Measurements from ENCODE around the gene ZNF646. TPM values are rescaled to one million over a fixed set of nuclear protein-coding genes. Genes with fewer than 3 reads are reported as not detected.

Gene ZNF646
- total RNA-seq, 1 experiment from 2014 or later, result 6.9 TPM

GRCh38 chr16:31108035-31108793, 34.0 kb downstream of the ZNF646 start, which contains the start of gene BCKDK:
BCKDK (plus strand) TSS chr16:31108386; CDS start chr16:31109224, 838 bp downstream.
- DNase-seq (ENCODE audit: low spot score), result peak; percentile 60

GRCh38 chr16:31108794-31109558, 34.8 kb downstream of the ZNF646 start:
- DNase-seq (ENCODE audit: low spot score), result no peak

GRCh38 chr16:31109622-31110021, 35.4 kb downstream of the ZNF646 start:
- DNase-seq (ENCODE audit: low spot score), result no peak

GRCh38 chr16:31110106-31111034, 36.1 kb downstream of the ZNF646 start:
- DNase-seq (ENCODE audit: low spot score), result no peak

GRCh38 chr16:31111881-31112466, 37.8 kb downstream of the ZNF646 start:
- DNase-seq (ENCODE audit: low spot score), result no peak

- DNase-seq (ENCODE audit: low spot score), result no peak
These were observed 38.5 kb downstream of the ZNF646 start for GRCh38 chr16:31112711-31113110.

GRCh38 chr16:31113121-31114120, 39.2 kb downstream of the ZNF646 start:
- DNase-seq (ENCODE audit: low spot score), result no peak

GRCh38 chr16:31114468-31114867, 40.2 kb downstream of the ZNF646 start:
- DNase-seq (ENCODE audit: low spot score), result no peak

GRCh38 chr16:31117384-31118222, 43.4 kb downstream of the ZNF646 start, which contains the start of gene KAT8:
KAT8 (plus strand) TSS chr16:31117664; CDS start chr16:31117682, 18 bp downstream.
- DNase-seq (ENCODE audit: low spot score), result peak; percentile 96

GRCh38 chr16:31118223-31119155, 44.3 kb downstream of the ZNF646 start:
- no peak for DNase-seq (ENCODE audit: low spot score)

- no peak for DNase-seq (ENCODE audit: low spot score)
These were observed 45.9 kb downstream of the ZNF646 start for GRCh38 chr16:31120129-31120528.

GRCh38 chr16:31125844-31126243, 51.6 kb downstream of the ZNF646 start:
- DNase-seq (ENCODE audit: low spot score), result no peak

GRCh38 chr16:31127182-31127581, 53.0 kb downstream of the ZNF646 start:
- DNase-seq (ENCODE audit: low spot score), result no peak

GRCh38 chr16:31128711-31129567, 54.7 kb downstream of the ZNF646 start:
- DNase-seq (ENCODE audit: low spot score), result no peak

- DNase-seq (ENCODE audit: low spot score), result no peak
These were observed 55.5 kb downstream of the ZNF646 start for GRCh38 chr16:31129568-31130335.

- no peak for DNase-seq (ENCODE audit: low spot score)
These were observed 56.2 kb downstream of the ZNF646 start for GRCh38 chr16:31130336-31130891.

Measured in H4 (cell line).